ENCODE measurements around the gene FUT6. TPM values are rescaled to one million over a fixed set of nuclear protein-coding genes. Genes with fewer than 3 reads are reported as not detected.
"Not testable (repeated sequence)": the region's sequence is repeated elsewhere in the genome, so short reads cannot be mapped to it uniquely, and the experiment has no call there.

Gene FUT6, protein sequence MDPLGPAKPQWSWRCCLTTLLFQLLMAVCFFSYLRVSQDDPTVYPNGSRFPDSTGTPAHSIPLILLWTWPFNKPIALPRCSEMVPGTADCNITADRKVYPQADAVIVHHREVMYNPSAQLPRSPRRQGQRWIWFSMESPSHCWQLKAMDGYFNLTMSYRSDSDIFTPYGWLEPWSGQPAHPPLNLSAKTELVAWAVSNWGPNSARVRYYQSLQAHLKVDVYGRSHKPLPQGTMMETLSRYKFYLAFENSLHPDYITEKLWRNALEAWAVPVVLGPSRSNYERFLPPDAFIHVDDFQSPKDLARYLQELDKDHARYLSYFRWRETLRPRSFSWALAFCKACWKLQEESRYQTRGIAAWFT
- 10 to 100 TPM in 2 of 4 donors, 1 to 10 TPM in 2; 7.2 to 16.0 (median 10.8) TPM for polyA plus RNA-seq (ENCODE audit: insufficient read length in 4 of 4)

DNA sequence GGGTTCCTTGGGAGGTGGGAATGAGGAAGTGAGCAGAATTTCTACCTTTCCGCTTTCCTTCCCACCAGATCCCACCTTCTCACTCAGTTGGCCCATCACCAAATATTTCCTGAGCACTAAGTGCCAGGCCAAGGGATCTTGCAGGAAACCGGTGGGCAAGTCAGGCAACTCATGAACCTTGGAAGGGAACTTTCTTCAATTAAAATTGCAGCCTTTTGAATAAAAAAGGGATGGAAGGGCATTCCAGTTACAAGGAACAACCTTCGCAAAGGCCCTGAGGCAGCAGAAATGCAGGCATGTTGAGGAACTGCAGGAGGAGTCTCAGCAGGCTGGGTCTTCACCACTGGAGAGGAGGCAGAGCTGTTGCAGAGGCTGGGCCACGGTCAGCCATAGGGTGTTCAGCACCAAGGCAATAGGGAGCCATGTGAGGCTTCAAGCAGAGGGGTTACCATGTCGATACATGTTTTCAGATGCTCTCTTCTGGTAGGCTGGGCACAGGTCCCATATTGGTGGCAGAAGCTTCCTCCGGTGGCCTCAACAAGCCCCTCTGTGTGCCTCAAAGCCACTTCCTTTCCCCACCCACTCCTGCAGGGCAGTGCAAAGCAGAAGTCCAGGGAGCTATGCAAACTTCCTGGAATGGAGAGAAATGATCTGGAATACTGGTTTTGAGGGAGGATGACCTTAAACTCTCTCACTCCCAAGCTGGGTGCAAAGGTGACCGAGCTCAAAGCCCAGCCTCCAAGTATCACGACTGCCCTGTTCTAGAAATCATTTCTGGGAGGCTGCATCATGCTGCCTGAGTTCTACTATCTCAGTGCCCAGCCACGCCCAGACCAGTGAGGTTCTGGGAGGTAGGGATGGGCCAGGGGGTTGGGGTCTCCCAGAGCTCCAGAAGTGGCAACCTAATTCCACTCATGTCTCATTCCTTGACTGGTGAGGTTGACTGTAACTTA lies at the start of gene FUT6:
Gene FUT6, minus strand, starts transcription at position 638 of the 953 bp plus-strand sequence. CDS start 7,135 bp downstream, outside the sequence.
- no peak for DNase-seq (ENCODE audit: low read depth in 4 of 4, low spot score in 2 of 4)

- not testable (repeated sequence) for DNase-seq (ENCODE audit: low read depth in 4 of 4, low spot score in 2 of 4)
Measured at GRCh38 chr19:5884065-5884811, 44.7 kb upstream of the FUT6 start.

DNA sequence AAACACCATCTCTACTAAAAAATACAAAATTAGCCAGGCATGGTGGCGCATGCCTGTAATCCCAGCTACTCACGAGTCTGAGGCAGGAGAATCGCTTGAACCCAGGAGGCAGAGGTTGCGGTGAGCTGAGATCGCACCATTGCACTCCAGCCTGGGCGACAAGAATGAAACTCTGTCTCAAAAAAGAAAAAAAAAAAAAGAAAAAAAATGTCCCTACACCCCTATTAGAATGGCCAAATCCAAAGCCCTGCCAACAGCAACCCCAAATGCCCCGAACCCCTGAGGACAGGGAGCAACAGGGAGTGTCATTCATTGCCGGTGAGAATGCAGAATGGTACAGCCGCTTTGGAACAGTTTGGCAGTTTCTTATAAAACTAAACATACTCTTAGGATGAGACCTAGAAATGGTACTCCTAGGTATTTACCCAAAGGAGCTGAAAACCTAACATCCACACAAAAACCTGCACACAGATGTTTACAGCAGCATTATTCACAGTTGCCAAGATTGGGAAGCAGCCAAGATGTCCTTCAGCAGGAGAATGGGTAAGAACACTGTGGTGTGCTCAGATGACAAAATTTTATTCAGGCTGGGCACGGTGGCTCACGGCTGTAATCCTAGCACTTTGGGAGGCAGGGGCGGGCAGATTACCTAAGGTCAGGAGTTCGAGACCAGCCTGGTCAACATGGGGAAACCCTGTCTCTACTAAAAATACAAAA lies 43.8 kb upstream of the FUT6 start:
- not testable (repeated sequence) for DNase-seq (ENCODE audit: low read depth in 4 of 4, low spot score in 2 of 4)

DNA sequence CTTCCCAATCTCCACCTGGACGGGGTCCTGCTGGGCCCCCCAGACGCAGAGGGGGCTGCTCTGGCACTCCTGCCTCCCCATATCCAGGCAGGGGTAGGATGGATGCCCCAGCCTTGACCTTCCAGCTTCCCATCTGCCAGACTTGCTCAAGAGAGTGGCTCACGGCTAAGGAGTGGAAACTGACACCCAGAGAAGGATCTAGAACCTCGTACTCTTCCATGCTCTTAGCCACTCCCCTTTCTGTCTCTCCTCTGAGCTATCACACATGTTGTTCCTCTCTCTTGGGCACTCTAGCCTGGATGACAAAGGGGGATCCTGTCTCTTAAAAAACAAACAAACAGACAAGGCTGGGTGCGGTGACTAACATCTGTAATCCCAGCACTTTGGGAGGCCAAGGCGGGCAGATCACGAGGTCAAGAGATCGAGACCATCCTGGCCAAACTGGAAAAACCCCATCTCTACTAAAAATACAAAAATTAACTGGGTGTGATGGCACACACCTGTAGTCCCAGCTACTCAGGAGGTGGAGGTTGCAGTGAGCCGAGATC lies 43.0 kb upstream of the FUT6 start:
- no peak for DNase-seq (ENCODE audit: low read depth in 4 of 4, low spot score in 2 of 4)

- DNase-seq (ENCODE audit: low read depth in 4 of 4, low spot score in 2 of 4): no peak
Measured at GRCh38 chr19:5881543-5882299, 42.2 kb upstream of the FUT6 start.

DNA sequence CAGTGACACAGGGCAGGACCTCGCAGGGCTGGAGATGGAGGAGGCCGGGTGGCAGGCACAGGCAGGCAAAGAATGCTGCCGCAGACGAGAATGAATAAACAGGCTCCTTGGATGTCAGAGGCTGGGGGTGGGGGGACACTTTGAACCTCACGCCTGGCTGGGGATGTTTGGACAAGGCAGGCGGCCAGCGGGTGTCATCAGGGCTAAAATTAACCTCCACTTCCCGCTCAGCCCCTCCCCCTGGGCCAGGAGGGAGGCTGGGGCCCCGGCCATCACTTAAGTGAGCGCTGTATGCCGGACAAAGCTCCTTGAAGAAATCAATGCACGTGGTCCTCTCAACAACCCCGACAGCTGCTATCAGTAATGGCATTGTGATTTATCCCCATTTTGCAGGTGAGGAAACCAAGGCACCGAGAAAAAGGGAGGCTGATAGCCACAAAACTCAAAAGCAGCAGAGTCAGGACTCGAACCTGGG lies 41.1 kb upstream of the FUT6 start:
- no peak for DNase-seq (ENCODE audit: low read depth in 4 of 4, low spot score in 2 of 4)

DNA sequence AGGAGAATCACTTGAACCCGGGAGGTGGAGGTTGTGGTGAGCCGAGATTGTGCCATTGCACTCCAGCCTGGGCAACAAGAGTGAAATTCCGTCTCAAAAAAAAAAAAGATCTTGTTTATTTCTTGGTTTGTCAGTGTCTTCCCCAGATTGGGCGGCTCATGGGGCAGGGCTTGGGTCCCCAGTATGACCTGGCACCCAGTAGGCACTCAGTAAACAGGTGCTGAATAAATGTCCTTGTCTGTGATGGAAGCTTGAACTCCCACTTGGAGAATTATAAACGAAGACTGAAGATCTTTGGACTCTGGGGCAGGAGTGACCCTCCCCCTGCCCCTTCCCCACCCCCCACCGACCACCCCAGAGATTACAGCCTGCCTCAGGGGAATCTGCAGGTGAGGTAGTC lies 40.7 kb upstream of the FUT6 start:
- DNase-seq (ENCODE audit: low read depth in 4 of 4, low spot score in 2 of 4): no peak

GRCh38 chr19:5877882-5878281 lies 38.4 kb upstream of the FUT6 start:
- DNase-seq (ENCODE audit: low read depth in 4 of 4, low spot score in 2 of 4): no peak

GRCh38 chr19:5877427-5877826 lies 37.9 kb upstream of the FUT6 start:
- DNase-seq (ENCODE audit: low read depth in 4 of 4, low spot score in 2 of 4): no peak

DNA sequence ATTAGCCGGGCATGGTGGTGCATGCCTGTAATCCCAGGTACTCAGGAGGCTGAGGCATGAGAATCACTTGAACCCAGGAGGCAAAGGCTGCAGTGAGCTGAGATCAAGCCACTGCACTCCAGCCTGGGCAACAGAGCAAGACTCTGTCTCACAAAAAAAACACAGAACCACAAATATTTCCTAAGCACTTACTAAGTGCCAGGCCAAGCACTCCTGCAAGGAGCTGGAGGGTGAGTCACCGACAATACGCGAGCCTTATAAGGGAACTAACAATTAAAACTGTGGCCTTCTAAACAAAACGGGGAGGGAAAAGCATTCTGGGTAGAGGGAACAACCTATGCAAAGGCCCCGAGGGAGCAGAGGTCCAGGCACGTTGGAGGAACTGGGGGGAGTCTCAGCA lies 35.0 kb upstream of the FUT6 start:
- DNase-seq (ENCODE audit: low read depth in 4 of 4, low spot score in 2 of 4): not testable (repeated sequence)

DNA sequence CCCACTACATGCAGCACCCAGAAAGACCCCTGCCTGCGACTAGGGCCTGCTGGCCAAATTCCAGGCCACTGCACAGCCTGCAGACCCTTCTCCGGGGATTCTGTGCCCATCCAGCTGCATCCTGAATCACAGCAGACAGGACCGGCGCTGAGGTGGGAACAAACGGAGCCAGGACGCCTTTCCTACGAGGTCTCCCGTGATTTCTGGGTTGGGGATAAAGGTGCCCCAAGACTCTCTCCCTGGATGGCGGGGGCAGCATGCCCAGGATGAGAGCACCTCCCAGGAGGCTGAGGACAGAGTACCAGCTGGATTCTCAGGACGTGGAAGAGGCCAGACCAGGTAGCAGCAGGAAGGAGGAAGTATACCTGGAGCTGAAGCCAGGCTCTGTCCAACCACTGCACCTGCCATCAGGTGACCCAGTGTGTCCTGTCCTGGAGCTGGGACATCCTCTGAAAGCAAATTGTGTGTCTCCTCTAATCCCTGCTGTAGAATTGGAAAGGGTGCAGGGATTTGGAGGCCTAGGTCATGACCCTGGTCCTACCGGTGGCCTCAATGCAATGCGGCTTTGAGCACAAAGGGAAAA lies 34.2 kb upstream of the FUT6 start:
- no peak for DNase-seq (ENCODE audit: low read depth in 4 of 4, low spot score in 2 of 4)

GRCh38 chr19:5870986-5871394 lies 31.5 kb upstream of the FUT6 start:
- no peak for DNase-seq (ENCODE audit: low read depth in 4 of 4, low spot score in 2 of 4)

DNA sequence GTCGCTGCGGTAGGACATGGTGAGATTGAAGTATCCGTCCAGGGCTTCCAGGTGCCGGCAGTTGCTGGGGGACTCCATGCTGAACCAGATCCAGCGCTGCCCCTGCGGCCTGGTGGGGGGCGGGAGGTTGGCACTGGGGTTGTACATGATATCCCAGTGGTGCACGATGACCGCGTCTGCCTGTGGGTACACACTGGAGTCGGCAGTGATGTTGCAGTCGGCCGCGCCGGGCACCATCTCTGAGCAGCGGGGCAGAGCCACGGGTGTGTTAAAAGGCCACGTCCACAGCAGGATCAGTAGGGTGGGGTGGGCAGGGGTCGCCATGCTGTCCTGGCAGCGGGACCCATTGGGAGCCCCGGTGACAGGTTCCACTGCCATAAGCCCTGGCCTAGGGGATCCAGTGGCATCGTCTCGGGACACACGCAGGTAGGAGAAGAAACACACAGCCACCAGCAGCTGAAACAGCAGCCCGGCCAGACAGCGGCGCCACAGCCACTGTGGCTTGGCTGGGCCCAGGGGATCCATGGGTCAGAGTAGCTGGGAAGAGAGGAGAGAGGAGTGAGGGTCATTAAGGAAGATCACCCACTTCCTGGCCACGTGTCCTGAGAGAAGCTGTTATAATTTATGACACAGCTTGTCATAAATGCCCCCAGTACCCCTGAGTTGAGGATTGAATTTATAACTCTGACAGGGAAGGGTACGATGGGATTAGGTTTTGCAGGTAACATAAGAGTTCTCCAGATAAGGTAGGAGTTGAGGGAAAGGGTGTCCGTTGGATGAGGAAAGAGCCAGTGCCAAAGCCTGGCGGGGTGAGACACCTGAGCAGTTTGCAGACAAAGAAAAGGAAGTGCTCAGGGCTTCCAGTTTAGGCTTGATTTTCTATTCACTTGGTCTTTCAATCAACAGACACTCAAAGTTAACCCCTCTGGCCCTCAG lies 28.0 kb upstream of the FUT6 start:
- no peak for DNase-seq (ENCODE audit: low read depth in 4 of 4, low spot score in 2 of 4)

DNA sequence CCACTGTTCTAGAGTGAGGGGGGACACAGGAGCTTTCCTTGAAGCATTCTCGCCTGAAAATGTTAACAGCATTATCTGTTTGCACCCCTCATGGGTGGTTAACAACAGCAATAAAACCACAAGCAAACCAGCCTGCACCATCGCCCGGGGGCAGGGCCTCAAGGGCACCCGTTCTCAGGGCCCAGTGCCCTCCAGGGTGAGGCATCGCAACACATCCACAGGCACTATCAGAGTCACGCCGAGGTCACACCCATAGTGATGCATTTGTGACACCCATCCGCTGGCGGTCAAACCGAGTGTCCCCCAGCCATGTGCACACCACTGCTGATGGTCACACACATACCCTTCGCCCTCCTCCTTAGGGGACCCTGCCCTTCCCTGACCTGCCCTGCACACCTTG lies 26.3 kb upstream of the FUT6 start:
- no peak for DNase-seq (ENCODE audit: low read depth in 4 of 4, low spot score in 2 of 4)

- DNase-seq (ENCODE audit: low read depth in 4 of 4, low spot score in 2 of 4): no peak
Measured at GRCh38 chr19:5864725-5865486, 25.4 kb upstream of the FUT6 start.

DNA sequence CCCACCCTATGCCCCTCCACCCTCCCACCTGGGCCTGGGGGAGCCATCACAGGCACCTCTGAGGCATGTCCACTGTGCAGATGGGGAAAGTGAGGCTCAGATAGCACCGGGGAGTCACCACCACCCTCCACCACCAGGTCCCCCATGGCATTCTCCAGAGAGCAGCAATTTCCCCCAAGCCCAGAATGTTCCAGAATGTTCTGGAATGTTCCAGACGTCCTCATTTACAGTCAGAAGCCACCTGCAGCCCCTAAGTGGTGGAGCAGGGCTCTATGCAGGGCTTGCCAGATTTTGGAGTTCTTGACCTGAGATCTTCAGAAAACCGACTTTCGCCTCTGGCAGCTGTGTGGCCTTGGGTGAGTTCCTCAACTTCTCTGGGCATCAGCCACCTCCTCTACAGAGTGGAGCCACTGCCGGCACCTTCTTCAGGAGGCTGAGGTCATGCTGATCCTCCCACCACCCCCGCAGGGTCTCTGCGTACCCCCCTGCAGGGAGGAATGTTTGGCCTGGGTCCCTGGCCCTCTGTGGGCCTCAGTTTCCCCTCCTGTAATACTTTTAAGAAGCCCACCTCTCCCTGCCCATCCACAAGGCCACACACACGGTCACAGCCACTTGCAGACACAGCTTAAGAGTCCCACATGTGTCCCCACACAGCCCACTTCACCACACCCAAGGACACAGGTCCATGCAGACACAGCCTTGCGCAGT lies 24.7 kb upstream of the FUT6 start:
- DNase-seq (ENCODE audit: low read depth in 4 of 4, low spot score in 2 of 4): no peak
